Esophagus mucosa (tissue), 1 donor: ENCODE data around the gene ANKRD1. TPM values are rescaled to one million over a fixed set of nuclear protein-coding genes. Genes with fewer than 3 reads are reported as not detected.

Experiments used
- total RNA-seq: library from RNA; stranded (reverse); gene quantifications from one replicate; pipeline ENCODE4 v1.2.4, GENCODE V29; 2023
- donor health status: DM: yes; HTN: yes; CAD: no.

The ANKRD1 gene
- total RNA-seq, 1 donor from 2014 or later = 0.24 TPM

Other genes starting within 250 kb of the ANKRD1 start
- gene HTR7, start 63.0 kb downstream of the ANKRD1 start, total RNA-seq = 0.92 TPM
- 27.5 TPM for gene RPP30, start 49.1 kb downstream of the ANKRD1 start, total RNA-seq